ENCODE data around the gene PHYH. TPM values are rescaled to one million over a fixed set of nuclear protein-coding genes. Genes with fewer than 3 reads are reported as not detected.
"Not testable (repeated sequence)": the region's sequence is repeated elsewhere in the genome, so short reads cannot be mapped to it uniquely, and the experiment has no call there.

PHYH gene
- total RNA-seq, 1 donor from 2014 or later = 5.3 TPM

DNA sequence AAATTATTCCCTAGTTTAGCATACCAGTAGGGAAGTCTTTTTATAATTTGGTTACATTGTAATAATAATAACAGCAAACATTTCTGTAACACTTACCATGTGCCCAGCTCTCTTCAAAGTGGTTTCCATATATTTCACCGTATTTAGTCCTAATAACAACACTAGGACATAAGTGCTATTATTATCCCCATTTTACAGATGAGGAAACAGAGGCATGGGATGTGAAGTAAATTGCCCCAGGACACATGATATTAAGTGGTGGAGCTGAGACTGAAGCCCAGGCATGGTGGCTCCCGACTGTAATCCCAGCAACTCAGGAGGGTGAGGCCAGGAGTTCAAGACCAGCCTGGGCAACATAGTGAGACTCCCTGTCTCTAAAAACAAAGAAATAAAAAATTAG lies 5.1 kb downstream of the PHYH start:
- Histone ChIP-seq H3K36me3 (ENCODE audit: control insufficient read depth, insufficient read depth, low read length) (no peaks in the 10 kb centered on the region), H3K4me3 (ENCODE audit: low read depth, low read length) (no peak overlapping the region), H3K27me3 (ENCODE audit: control insufficient read depth, insufficient read depth, low read length) (no peaks in the 10 kb centered on the region)
- FAIRE-seq (no peak), DNase-seq (ENCODE audit: low read depth) (no peak)
- TF ChIP-seq, protein P1, sequence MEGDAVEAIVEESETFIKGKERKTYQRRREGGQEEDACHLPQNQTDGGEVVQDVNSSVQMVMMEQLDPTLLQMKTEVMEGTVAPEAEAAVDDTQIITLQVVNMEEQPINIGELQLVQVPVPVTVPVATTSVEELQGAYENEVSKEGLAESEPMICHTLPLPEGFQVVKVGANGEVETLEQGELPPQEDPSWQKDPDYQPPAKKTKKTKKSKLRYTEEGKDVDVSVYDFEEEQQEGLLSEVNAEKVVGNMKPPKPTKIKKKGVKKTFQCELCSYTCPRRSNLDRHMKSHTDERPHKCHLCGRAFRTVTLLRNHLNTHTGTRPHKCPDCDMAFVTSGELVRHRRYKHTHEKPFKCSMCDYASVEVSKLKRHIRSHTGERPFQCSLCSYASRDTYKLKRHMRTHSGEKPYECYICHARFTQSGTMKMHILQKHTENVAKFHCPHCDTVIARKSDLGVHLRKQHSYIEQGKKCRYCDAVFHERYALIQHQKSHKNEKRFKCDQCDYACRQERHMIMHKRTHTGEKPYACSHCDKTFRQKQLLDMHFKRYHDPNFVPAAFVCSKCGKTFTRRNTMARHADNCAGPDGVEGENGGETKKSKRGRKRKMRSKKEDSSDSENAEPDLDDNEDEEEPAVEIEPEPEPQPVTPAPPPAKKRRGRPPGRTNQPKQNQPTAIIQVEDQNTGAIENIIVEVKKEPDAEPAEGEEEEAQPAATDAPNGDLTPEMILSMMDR (IDR thresholded peaks at IDR 0.05; ENCODE audit: insufficient read depth, low read length, severe bottlenecking) = no peak

GRCh38 chr10:13291821-13292773 lies 7.8 kb downstream of the PHYH start:
- H3K36me3 ChIP-seq (ENCODE audit: control insufficient read depth, insufficient read depth, low read length) = no peaks in the 10 kb centered on the region
- no peaks in the 10 kb centered on the region for H3K27me3 ChIP-seq (ENCODE audit: control insufficient read depth, insufficient read depth, low read length)
- H3K4me3 ChIP-seq (ENCODE audit: low read depth, low read length) = no peak overlapping the region
- TF ChIP-seq, protein P1 (IDR thresholded peaks at IDR 0.05; ENCODE audit: insufficient read depth, low read length, severe bottlenecking) = no peak
- FAIRE-seq = no peak
- DNase-seq (ENCODE audit: low read depth) = no peak

DNA sequence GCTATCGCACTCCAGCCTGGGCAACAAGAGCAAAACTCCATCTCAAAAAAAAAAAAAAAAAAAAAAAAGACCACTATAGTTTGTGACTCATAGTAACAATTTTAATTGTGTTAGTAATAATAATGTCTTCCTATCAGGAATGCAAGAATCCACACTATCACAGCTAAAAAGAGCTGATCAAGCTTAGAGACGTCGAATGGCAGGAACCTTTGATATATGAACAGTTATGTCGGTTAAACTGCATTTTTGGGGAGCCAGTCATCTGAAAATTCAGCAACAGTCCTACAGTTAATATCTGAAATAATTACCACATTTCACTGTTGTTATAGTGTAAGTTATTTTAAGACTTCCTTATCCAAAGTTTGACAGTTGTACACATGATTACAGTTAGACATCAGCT lies 8.8 kb downstream of the PHYH start:
- DNase-seq (ENCODE audit: low read depth) (no peak), FAIRE-seq (no peak)
- H3K27me3 ChIP-seq (ENCODE audit: control insufficient read depth, insufficient read depth, low read length) = no peaks in the 10 kb centered on the region
- no peaks in the 10 kb centered on the region for H3K36me3 ChIP-seq (ENCODE audit: control insufficient read depth, insufficient read depth, low read length)
- TF ChIP-seq, protein P1 (IDR thresholded peaks at IDR 0.05; ENCODE audit: insufficient read depth, low read length, severe bottlenecking) = no peak
- no peak overlapping the region for H3K4me3 ChIP-seq (ENCODE audit: low read depth, low read length)

- FAIRE-seq (no peak), DNase-seq (ENCODE audit: low read depth) (no peak)
- Histone ChIP-seq H3K4me3 (ENCODE audit: low read depth, low read length) (no peak overlapping the region), H3K27me3 (ENCODE audit: control insufficient read depth, insufficient read depth, low read length) (no peaks in the 10 kb centered on the region), H3K36me3 (ENCODE audit: control insufficient read depth, insufficient read depth, low read length) (no peaks in the 10 kb centered on the region)
- TF ChIP-seq, protein P1 (IDR thresholded peaks at IDR 0.05; ENCODE audit: insufficient read depth, low read length, severe bottlenecking) = no peak
Observed at GRCh38 chr10:13284050-13284449, 15.8 kb downstream of the PHYH start.

GRCh38 chr10:13282348-13282747 lies 17.5 kb downstream of the PHYH start:
- not testable (repeated sequence) for H3K4me3 ChIP-seq (ENCODE audit: low read depth, low read length); H3K36me3 ChIP-seq (ENCODE audit: control insufficient read depth, insufficient read depth, low read length); H3K27me3 ChIP-seq (ENCODE audit: control insufficient read depth, insufficient read depth, low read length); FAIRE-seq; DNase-seq (ENCODE audit: low read depth)

DNA sequence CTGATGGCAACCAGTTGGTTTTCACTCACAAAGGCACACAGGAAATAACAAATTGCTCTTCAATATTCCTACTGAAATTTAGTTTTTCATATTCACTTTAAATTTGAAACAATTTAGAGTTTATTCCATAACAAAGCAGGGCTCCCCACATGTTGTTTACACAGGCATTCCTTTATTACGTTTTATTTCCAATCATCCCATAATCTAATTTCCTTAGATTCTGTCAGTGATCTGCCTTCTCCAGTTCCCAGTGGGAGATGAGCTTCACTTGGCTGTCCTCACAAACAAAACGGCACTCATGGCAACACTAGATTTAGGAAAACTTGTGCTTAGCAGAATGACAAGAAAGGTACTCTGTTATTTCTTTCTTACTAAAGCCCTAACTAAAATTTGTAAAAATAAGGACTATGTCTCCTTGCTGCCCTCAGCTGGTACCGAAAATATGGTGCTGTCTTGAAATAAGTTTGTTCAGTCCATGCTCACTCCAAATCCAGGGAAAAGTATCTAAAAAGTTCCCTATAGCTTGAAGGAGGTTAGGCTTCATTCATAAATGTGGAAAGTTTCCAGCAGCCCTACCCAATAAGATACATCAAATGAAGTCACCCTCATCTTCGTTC lies 23.0 kb downstream of the PHYH start:
- Histone ChIP-seq H3K36me3 (ENCODE audit: control insufficient read depth, insufficient read depth, low read length) (no peaks in the 10 kb centered on the region), H3K4me3 (ENCODE audit: low read depth, low read length) (no peak overlapping the region), H3K27me3 (ENCODE audit: control insufficient read depth, insufficient read depth, low read length) (no peaks in the 10 kb centered on the region)
- TF ChIP-seq, protein P1 (IDR thresholded peaks at IDR 0.05; ENCODE audit: insufficient read depth, low read length, severe bottlenecking) = no peak
- DNase-seq (ENCODE audit: low read depth) (no peak), FAIRE-seq (no peak)

GRCh38 chr10:13276146-13276545 lies 23.7 kb downstream of the PHYH start:
- not testable (repeated sequence) for H3K4me3 ChIP-seq (ENCODE audit: low read depth, low read length); H3K36me3 ChIP-seq (ENCODE audit: control insufficient read depth, insufficient read depth, low read length); FAIRE-seq; H3K27me3 ChIP-seq (ENCODE audit: control insufficient read depth, insufficient read depth, low read length); DNase-seq (ENCODE audit: low read depth)

Data from bronchial epithelial cell (primary cell).